Stimulated activated naive CD8-positive, alpha-beta T cell treated with anti-CD3 and anti-CD28 coated beads, Interleukin-15, amount 100 ng/mL, for 72 hours (primary cell): ENCODE data around the gene LIN54.
A peak's percentile ranks its signal among the peaks of the same experiment; 100 is the strongest.
"Not testable (repeated sequence)": the region's sequence is repeated elsewhere in the genome, so short reads cannot be mapped to it uniquely, and the experiment has no call there.

Experiments used
- ATAC-seq: fragments of 150-1000 bp; cut with Tn5 transposase; 2 replicates; pipeline ENCODE4 v1.10.0; 2021; ENCODE audit warnings: mild to moderate bottlenecking, moderate library complexity
- DNase-seq, 2 donors: peaks; one replicate each; pipeline ENCODE4 v3.0.0; 2021 to 2022
- H3K27ac Mint-ChIP-seq, 2 donors: one replicate each; pipeline ENCODE4 v1.8.0; 2022; ENCODE audit warnings: mild to moderate bottlenecking in 2 of 2, mixed read lengths in 2 of 2, moderate library complexity in 2 of 2
- H3K27me3 Mint-ChIP-seq: one replicate; pipeline ENCODE4 v1.8.0; 2022; ENCODE audit warnings: mixed read lengths
- H3K4me1 Mint-ChIP-seq: one replicate; pipeline ENCODE4 v1.8.0; 2022; ENCODE audit warnings: mild to moderate bottlenecking, mixed read lengths
- H3K4me3 Mint-ChIP-seq, 2 donors: one replicate each; pipeline ENCODE4 v1.8.0; 2022; ENCODE audit warnings: mild to moderate bottlenecking in 2 of 2, mixed read lengths in 2 of 2, moderate library complexity in 1 of 2
- H3K9me3 Mint-ChIP-seq, 2 donors: one replicate each; pipeline ENCODE4 v1.8.0; 2022; ENCODE audit warnings: mixed read lengths in 2 of 2

Gene LIN54

DNA sequence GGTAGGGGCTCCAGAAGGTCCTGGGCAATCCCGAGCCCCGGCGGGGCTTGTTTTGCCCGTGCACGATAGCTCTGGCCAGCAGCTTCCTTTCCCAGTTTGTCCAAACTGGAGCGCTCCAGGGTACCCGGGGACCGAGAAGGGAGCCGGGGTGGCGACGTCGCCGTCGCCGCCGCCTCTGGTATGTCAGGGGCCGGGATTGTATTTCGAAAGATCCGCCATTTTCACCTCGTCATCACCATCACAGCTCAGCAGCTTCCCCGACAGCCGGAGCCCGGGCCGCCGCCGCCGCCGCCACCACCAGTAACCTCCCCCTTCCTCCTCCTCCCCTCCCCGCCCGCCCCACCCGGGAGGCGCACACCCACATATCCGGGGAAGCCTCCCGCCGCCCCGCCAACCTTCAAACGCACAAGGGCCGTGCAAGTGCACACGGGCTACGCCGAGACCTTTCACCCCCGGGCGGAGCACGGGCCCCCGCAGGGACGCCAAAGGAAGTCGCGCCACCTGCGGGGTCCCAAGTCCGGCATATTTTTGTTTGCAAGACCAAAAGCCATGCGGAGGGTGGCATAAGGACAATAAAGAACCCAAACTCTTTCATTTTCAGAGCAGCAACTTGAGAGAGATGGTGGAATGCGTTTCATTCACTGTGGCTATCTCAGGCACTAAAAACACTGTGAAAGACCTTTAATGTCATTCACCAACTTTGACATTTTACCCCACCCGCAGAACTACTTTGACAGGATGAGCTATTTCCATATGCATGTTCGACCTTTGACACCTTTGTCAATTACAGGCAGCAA is at the start of gene LIN54:
TSS of gene LIN54 (minus strand) at position 302 of the 797 bp plus-strand sequence. CDS start 25,979 bp downstream, outside the sequence.
- Mint-ChIP-seq H3K4me1 (peaks cover 52% of the 10 kb centered on the region), H3K4me3 (peak within 1 kb of the TSS; percentile 92 to 94), H3K9me3 (no peaks in the 10 kb centered on the region), H3K27ac (peak within 1 kb of the TSS; percentile 99 to 100), H3K27me3 (no peaks in the 10 kb centered on the region)
- peak; percentile 85 for DNase-seq
- ATAC-seq, result peak; percentile 70

DNA sequence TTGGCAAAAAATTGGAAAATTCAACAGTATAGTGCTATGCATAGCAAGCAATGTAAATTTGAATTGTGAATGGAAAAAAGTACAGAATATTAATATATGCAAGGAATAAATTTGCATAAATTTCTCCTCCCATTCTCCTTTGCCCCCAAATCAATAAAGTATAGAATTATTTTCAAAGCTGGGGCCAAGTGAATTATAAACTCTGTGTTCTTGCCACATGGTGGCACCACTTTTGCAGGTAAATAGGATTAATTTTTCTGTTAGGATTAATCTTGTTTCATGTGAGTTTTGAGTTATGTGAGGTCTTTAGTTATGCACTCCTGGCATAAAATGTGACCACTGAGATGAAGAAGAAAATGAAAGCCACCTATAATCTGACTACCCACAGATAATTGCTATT is 44.3 kb upstream of the LIN54 start:
- H3K27ac Mint-ChIP-seq, result no peak overlapping the region
- no peak overlapping the region for H3K4me3 Mint-ChIP-seq
- DNase-seq (no peak), ATAC-seq (no peak)
- H3K4me1 Mint-ChIP-seq, result no peaks in the 10 kb centered on the region
- H3K27me3 Mint-ChIP-seq, result no peaks in the 10 kb centered on the region
- H3K9me3 Mint-ChIP-seq, result no peaks in the 10 kb centered on the region

DNA sequence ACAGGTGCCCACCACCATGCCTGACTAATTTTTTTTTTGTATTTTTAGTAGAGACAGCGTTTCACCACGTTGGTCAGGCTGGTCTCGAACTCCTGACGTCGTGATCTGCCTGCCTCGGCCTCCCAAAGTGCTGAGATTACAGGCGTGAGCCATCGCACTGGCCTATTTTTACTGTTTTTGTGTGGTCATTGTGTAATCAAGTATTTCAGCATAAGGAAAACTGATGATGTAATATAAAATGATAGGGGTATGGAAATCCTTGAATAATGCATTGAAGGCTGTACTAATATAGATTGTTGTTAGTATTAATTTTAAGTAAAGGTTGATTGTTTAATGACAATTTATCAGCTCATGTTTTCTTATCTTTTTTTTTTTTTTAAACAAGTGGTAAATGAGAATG is 38.2 kb upstream of the LIN54 start:
- DNase-seq, H3K27me3 Mint-ChIP-seq, H3K27ac Mint-ChIP-seq: not testable (repeated sequence)

DNA sequence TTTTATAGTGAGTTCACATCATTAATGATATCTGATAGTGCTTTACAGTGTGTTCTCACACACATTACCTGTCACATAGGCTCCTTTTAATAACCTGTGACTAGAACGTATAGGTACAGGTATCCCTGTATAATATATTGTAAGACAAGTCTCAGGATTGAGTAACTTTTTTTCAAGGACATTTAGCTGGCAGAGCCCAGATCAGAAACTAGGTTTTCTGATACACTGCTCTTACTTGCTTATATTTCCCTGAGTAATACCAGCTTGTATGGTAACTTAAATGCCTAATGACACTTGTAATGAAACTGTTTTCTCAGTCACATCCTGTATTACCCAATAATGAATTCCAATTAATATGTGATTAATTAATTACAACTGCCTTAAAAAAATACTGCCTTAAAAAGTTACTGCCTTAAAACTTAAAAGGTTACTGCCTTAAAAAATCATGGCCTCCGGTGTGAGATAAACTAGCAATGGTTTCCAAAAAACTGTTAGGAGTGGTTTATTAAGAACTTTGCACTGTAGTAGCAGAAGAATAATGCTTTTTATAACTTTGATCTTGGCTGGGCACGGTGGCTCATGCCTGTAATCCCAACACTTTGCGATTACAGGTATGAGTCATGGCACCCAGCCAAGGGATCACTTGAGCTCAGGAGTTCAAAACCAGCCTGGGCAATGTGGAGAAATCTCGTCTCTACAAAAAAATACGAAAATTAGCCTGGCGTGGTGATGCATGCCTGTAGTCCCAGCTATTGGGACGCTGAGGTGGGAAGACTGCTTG is 36.3 kb upstream of the LIN54 start:
- Mint-ChIP-seq H3K27me3 (no peaks in the 10 kb centered on the region), H3K4me3 (no peak overlapping the region), H3K4me1 (no peaks in the 10 kb centered on the region), H3K9me3 (no peaks in the 10 kb centered on the region), H3K27ac (no peak overlapping the region)
- DNase-seq, result no peak
- ATAC-seq, result no peak

More for the DNA sequence above, 38.2 kb upstream of the LIN54 start:
- not testable (repeated sequence) for H3K4me1 Mint-ChIP-seq, H3K9me3 Mint-ChIP-seq, ATAC-seq, H3K4me3 Mint-ChIP-seq

DNA sequence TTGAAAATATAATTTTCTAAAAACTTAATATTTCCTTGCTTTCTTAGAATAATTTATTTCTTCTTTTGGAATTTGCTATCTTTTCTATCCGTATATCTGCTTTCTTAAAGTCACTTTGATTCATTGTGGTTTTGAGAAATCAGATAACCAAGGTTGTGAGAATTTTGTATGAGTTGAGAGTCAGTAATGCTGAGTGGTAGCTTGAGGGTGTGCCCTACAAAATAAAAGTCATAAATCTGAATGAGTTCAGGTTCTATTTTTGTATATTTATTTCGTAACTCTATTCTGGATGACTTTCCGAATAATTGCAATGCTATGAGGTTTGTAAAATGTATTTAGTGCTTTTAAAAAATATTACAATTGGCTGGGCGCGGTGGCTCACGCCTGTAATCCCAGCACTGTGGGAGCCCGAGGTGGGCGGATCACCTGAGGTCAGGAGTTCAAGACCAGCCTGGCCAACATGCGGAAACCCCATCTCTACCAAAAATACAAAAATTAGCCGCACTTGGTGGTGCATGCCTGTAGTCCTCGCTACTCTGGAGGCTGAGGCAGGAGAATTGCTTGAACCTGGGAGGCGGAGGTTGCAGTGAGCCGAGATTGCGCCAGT is 33.3 kb upstream of the LIN54 start:
- H3K27ac Mint-ChIP-seq, result no peak overlapping the region
- no peaks in the 10 kb centered on the region for H3K9me3 Mint-ChIP-seq
- peaks cover 15% of the 10 kb centered on the region for H3K4me1 Mint-ChIP-seq
- H3K27me3 Mint-ChIP-seq, result no peaks in the 10 kb centered on the region
- no peak for DNase-seq
- no peak overlapping the region for H3K4me3 Mint-ChIP-seq
- ATAC-seq, result no peak

DNA sequence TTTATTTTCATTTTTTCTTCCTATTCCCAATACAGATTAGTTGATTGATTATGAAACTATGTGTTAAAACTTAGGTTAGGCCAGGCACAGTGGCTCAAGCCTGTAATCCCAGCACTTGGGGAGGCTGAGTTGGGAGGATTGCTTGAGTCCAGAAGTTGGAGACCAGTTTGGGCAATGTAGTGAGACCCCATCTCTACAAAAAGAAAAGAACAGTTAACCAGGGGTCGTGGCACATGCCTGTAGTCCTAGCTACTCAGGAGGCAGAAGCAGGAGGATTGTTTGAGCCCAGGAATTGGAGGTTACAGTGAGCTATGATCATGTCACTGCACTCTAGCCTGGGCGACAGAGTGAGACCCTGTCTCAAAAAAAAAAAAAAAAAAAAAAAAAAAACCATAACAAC is 32.5 kb upstream of the LIN54 start:
- not testable (repeated sequence) for H3K4me3 Mint-ChIP-seq, H3K27ac Mint-ChIP-seq, H3K9me3 Mint-ChIP-seq, ATAC-seq, H3K27me3 Mint-ChIP-seq, DNase-seq
- H3K4me1 Mint-ChIP-seq, result peaks cover 22% of the 10 kb centered on the region

DNA sequence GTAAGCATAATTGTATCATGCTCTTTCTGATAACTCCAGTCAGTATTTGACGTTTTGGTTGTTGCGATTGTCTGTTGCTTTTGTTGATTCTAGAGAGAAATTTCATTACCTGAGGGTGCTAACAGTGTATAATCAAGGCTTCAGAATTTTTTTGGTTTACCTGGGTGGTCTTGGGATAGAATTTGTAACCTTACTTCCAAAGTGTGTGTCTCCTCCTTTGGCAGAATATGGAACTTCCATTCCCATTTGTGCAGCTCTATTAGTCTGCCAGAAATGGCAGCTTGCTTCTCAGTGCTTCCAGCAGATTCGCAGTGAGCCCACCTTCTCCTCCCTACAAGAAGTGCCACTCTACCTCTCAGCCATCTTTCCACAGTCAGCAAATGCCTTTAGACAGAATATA is 29.6 kb upstream of the LIN54 start:
- no peak overlapping the region for H3K4me3 Mint-ChIP-seq
- no peaks in the 10 kb centered on the region for H3K27me3 Mint-ChIP-seq
- H3K9me3 Mint-ChIP-seq, result no peaks in the 10 kb centered on the region
- H3K27ac Mint-ChIP-seq, result no peak overlapping the region
- DNase-seq (no peak), ATAC-seq (no peak)
- peaks cover 39% of the 10 kb centered on the region for H3K4me1 Mint-ChIP-seq

DNA sequence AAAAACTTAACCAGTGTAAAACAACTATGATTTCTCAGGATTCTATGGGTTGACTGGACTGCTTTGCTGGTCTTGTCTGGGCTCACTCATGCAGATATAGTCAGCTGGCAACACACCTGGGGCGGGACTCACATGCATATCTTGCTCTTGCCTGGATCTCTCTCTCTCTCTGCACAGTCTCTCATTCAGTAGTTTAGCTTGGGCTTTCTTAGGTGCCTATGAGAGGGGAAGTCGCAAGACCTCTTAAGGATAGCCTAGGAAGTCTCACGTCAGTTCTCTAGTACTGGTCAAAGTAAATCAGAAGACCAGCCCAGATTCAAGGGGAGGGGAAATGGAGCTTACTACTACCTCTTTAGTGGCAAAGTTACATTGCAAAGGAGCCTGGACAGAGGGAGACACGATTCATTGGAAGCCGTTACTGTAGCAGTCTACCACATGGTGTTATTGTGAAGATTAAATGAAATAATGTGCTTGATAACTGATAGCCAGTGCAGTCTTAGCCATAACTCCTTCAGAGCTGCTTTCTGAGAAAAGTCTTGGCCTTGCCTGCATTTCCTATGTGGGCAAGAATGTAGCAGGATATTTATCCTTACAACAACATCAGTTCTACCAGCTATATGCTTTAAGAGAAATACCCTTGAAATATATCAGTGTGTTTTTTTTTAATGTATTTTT is 26.5 kb upstream of the LIN54 start:
- Mint-ChIP-seq H3K9me3 (no peaks in the 10 kb centered on the region), H3K27ac (no peak overlapping the region), H3K4me3 (peak overlapping the region; percentile 12 to 34), H3K27me3 (no peaks in the 10 kb centered on the region), H3K4me1 (peaks cover 39% of the 10 kb centered on the region)
- ATAC-seq (no peak), DNase-seq (no peak)

DNA sequence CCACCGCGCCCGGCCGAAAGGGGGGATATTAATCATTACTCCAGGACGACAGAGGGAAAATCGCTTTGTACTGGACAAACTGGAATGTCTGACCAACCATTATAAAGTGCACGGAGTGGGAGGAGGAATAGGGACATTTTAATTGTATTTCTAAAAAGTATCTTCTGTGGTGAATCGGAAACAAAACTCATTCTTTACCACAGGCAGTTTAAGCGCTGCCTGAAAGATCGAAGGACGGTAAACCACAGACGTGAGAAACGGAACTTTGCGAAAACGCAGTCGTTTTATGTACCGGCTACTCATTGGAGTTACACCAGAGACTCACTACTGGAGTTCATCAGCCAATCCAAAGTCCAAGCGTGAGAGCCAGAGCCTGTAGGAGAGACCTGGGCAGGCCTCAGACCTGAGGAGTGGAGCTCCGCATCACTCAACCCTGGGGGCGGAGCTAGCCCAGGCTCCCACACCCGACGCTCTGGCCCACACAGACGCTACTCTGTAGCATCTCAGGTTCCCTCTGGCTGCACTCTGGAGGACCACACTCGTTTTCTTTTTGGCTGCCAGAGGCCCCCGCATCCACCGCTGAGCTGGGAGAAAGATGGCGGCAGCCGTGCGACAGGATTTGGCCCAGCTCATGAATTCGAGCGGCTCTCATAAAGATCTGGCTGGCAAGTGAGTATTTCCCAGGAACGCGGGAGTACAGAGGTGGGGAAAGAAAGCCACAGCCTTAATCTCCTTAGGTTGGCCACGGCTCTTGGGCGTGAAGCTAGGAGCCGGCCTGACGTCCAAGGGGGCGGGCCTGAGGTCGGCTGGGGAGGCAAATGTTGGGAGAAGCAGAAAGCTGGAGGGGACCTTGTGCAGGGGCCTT is 24.2 kb upstream of the LIN54 start, which contains the start of gene COPS4:
TSS of gene COPS4 (plus strand) at position 554 of the 865 bp plus-strand sequence. CDS start at position 596, 42 bp downstream.
- peak within 1 kb of the TSS; percentile 100 for H3K27ac Mint-ChIP-seq
- H3K4me3 Mint-ChIP-seq, result peak within 1 kb of the TSS; percentile 96 to 97
- no peaks in the 10 kb centered on the region for H3K27me3 Mint-ChIP-seq
- DNase-seq, result peak; percentile 93 to 98
- H3K4me1 Mint-ChIP-seq, result peaks cover 30% of the 10 kb centered on the region
- ATAC-seq, result peak; percentile 99
- H3K9me3 Mint-ChIP-seq, result no peaks in the 10 kb centered on the region

DNA sequence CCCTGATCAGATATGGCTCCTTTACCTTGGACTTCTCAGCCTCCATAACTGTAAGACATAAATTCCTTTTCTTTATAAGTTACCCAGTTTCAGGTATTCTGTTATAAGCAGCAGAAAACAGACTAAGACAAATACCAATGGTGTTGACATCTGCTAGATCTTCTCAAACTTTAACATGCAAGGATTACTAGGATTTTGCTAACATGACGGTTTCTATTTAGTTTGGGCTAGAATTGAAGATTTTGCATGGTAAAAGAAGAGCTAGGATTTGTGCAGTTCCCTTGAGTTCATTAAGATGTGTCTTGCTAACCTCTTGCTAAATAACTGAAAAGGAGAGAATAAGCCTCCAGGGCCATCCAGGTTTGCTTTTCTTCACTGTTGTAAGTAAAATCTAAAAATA is 19.1 kb upstream of the LIN54 start:
- Mint-ChIP-seq H3K4me1 (no peaks in the 10 kb centered on the region), H3K4me3 (no peak overlapping the region), H3K27me3 (no peaks in the 10 kb centered on the region), H3K9me3 (peaks cover 8 to 11% of the 10 kb centered on the region in 2 donors), H3K27ac (no peak overlapping the region)
- DNase-seq, result no peak
- no peak for ATAC-seq

DNA sequence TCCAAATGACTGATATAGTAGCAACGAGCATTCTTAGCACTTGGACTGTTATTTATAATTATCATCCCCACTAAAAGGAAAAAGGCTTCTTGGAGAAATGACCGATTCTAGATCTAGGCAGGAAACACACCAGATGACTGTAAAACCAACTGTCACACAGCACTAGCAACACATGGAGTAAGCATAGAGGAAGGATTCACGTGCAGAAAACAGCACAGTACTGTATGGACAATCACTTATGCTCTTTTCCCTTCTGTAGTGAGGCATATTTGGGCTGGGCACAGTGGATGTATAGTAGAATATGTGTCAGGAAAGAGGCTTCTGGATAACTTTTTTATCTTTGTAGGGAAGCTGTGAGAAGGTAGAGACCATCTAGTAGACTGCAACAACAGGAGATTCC is 18.4 kb upstream of the LIN54 start:
- H3K4me1 Mint-ChIP-seq, result no peaks in the 10 kb centered on the region
- no peak overlapping the region for H3K27ac Mint-ChIP-seq
- H3K27me3 Mint-ChIP-seq, result no peaks in the 10 kb centered on the region
- H3K9me3 Mint-ChIP-seq, result peaks cover 8 to 12% of the 10 kb centered on the region in 2 donors
- ATAC-seq, result no peak
- no peak for DNase-seq
- H3K4me3 Mint-ChIP-seq, result no peak overlapping the region

DNA sequence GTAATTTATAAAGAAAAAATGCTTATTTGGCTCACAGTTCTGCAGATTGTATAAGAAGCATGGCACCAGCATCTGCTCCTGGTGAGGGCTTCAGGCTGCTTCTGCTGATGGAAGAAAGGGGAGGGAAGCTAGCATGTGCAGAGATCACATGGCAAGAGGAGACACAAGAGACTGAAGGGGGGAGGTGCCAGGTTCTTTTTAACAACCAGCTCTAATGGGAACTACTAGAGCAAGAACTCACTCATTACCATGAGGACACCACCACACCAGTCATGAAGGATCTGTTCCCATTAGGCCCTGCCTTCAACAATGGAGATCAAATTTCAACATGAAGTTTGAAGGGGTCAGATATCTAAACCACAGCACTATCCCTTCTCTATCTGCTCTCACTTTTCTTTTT is 14.9 kb upstream of the LIN54 start:
- DNase-seq (no peak), ATAC-seq (no peak)
- H3K27me3 Mint-ChIP-seq, result no peaks in the 10 kb centered on the region
- H3K9me3 Mint-ChIP-seq, result peaks cover 8 to 12% of the 10 kb centered on the region in 2 donors
- H3K4me3 Mint-ChIP-seq, result no peak overlapping the region
- no peak overlapping the region for H3K27ac Mint-ChIP-seq
- no peaks in the 10 kb centered on the region for H3K4me1 Mint-ChIP-seq

DNA sequence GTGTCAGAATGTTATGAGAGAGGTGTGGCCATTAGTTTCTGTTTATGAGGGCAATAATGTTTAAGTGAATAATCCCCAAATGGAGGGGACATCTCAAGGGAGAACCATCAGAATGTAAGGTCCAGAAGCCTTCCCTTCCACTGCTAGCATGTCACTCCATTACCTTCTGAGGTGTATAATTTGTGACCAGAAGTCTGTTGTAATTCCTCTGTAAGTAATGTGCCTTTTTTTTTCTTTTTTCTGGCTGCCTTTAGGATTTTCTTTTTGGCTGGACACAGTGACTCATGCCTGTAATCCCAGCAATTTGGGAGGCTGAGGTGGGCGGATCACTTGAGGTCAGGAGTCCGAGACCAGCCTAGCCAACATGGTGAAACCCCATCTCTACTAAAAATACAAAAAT is 13.6 kb upstream of the LIN54 start:
- Mint-ChIP-seq H3K4me1 (peaks cover 9% of the 10 kb centered on the region), H3K9me3 (peaks cover 8 to 12% of the 10 kb centered on the region in 2 donors), H3K4me3 (no peak overlapping the region), H3K27ac (no peak overlapping the region), H3K27me3 (no peaks in the 10 kb centered on the region)
- ATAC-seq (no peak), DNase-seq (no peak)

DNA sequence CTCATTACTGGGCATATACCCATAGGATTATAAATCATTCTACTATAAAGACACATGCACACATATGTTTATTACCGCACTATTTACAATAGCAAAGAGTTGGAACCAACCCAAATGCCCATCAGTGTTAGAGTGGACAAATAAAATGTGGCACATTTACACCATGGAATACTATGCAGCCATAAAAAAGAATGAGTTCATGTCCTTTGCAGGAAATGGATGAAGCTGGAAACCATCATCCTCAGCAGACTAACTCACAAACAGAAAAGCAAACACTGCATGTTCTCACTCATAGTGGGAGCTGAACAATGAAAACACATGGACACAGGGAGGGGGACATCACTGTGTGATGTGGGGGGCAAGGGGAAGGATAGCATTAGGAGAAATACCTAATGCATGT is 13.0 kb upstream of the LIN54 start:
- not testable (repeated sequence) for H3K4me1 Mint-ChIP-seq, DNase-seq, H3K4me3 Mint-ChIP-seq, H3K27me3 Mint-ChIP-seq, H3K27ac Mint-ChIP-seq, ATAC-seq
- peaks cover 8 to 12% of the 10 kb centered on the region in 2 donors for H3K9me3 Mint-ChIP-seq
